Activated CD4-positive, alpha-beta T cell treated with anti-CD3 and anti-CD28 coated beads, Interleukin-2, Interleukin-4, amounts not matched to agents 100 ng/mL and 50 ng/mL, durations not matched to agents 16 hours and 8 hours (primary cell): Measurements from ENCODE around the gene ELN.
"Not testable (repeated sequence)": the region's sequence is repeated elsewhere in the genome, so short reads cannot be mapped to it uniquely, and the experiment has no call there.

Source experiments
- DNase-seq: peaks from one replicate; pipeline ENCODE4 v3.0.0-alpha.2; 2020; ENCODE audit warnings: low spot score

Gene ELN

GRCh38 chr7:74042746-74043522, 15.0 kb downstream of the ELN start:
- DNase-seq, result no peak

GRCh38 chr7:74043523-74043951, 15.6 kb downstream of the ELN start:
- DNase-seq, result no peak

- no peak for DNase-seq
Observed at GRCh38 chr7:74044366-74045350, 16.7 kb downstream of the ELN start.

- not testable (repeated sequence) for DNase-seq
Observed at GRCh38 chr7:74046581-74046980, 18.6 kb downstream of the ELN start.

GRCh38 chr7:74047804-74048380, 19.9 kb downstream of the ELN start:
- DNase-seq, result no peak

- no peak for DNase-seq
Observed at GRCh38 chr7:74048999-74049599, 21.1 kb downstream of the ELN start.

GRCh38 chr7:74049997-74050798, 22.2 kb downstream of the ELN start:
- no peak for DNase-seq

GRCh38 chr7:74051193-74051592, 23.2 kb downstream of the ELN start:
- DNase-seq, result no peak

GRCh38 chr7:74051629-74052410, 23.8 kb downstream of the ELN start:
- no peak for DNase-seq

GRCh38 chr7:74052628-74053027, 24.7 kb downstream of the ELN start:
- no peak for DNase-seq

- DNase-seq, result no peak
Observed at GRCh38 chr7:74053589-74054186, 25.7 kb downstream of the ELN start.

- no peak for DNase-seq
Observed at GRCh38 chr7:74056096-74056915, 28.3 kb downstream of the ELN start.

- DNase-seq, result no peak
Observed at GRCh38 chr7:74057216-74057925, 29.4 kb downstream of the ELN start.

GRCh38 chr7:74057987-74058386, 30.0 kb downstream of the ELN start:
- no peak for DNase-seq

GRCh38 chr7:74058486-74058885, 30.5 kb downstream of the ELN start:
- no peak for DNase-seq

GRCh38 chr7:74059037-74059436, 31.1 kb downstream of the ELN start:
- no peak for DNase-seq

GRCh38 chr7:74059681-74060588, 32.0 kb downstream of the ELN start:
- DNase-seq, result no peak
